ENCODE measurements around the gene PALLD. TPM values are rescaled to one million over a fixed set of nuclear protein-coding genes. Genes with fewer than 3 reads are reported as not detected.

PALLD gene
- total and polyA plus RNA-seq, 2 of the 8 experiments (the other 6 are each of a cell fraction or from before 2014, with no cell fraction given), result 10.5 to 25.0 TPM

DNA sequence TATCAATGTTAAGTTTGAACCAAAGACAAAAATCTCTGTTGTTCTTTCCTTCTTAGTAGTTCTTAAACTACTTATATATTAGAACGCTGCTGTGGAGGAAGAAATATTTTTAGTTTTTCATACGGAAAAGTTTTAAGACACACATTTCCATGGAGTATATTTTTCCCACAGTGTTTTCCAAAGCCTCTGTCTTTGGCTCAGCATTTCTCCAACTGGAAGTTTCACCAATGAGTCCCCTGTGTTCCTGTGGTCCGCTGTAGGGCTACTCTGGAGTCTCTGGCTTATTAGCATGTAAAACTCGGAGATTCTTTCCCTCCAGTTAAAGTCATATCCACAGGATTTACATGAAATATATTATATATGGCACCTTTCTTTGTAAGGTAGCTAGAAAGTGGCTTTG lies 264.2 kb downstream of the PALLD start:
- no peak overlapping the region for H2BK15ac ChIP-seq (ENCODE audit: low read length)
- DNase-seq (ENCODE audit: low read depth in 1 of 2, low spot score in 2 of 2) (no peak), FAIRE-seq (no peak)
- no peaks in the 10 kb centered on the region for H3K79me2 ChIP-seq (ENCODE audit: control insufficient read depth in 1 of 2, insufficient read depth in 2 of 2, low read length in 2 of 2)
- ChIA-PET POLR2A (ENCODE audit: partially characterized antibody) (no interaction called here), CTCF (ENCODE audit: partially characterized antibody) (no interaction called here)
- no peak overlapping the region for H2BK12ac ChIP-seq (ENCODE audit: low read depth, low read length)
- no peak overlapping the region for H4K5ac ChIP-seq (ENCODE audit: insufficient read length, low read depth, low read length)
- no peaks in the 10 kb centered on the region for H3K9me3 ChIP-seq (ENCODE audit: insufficient read depth in 2 of 2, low read depth in 1 of 2, low read length in 1 of 2)
- no peak overlapping the region for H3K56ac ChIP-seq (replicated peaks; ENCODE audit: insufficient read length, low read depth, low read length)
- H3K14ac ChIP-seq (ENCODE audit: insufficient read length), result no peak overlapping the region
- H3K4me3 ChIP-seq (ENCODE audit: extremely low read depth in 1 of 4, insufficient read depth in 2 of 4, low read depth in 3 of 4, low read length in 4 of 4), result no peak overlapping the region
- H3K36me3 ChIP-seq (ENCODE audit: control insufficient read depth in 2 of 4, insufficient read depth in 4 of 4, low read length in 3 of 4), result no peaks in the 10 kb centered on the region
- H3K4me2 ChIP-seq (ENCODE audit: insufficient read depth in 1 of 2, low read depth in 2 of 2, low read length in 2 of 2), result no peak overlapping the region
- H3K27me3 ChIP-seq (replicated peaks in 1 of 4; ENCODE audit: control insufficient read depth in 3 of 4, extremely low read depth in 1 of 4, insufficient read depth in 3 of 4, low read length in 3 of 4), result no peaks in the 10 kb centered on the region
- H2AFZ ChIP-seq (ENCODE audit: low read length), result no peak overlapping the region
- no peaks in the 10 kb centered on the region for H3K79me1 ChIP-seq (ENCODE audit: low read depth, low read length)
- no peak for TF ChIP-seq SP1 (IDR thresholded peaks at IDR 0.05; ENCODE audit: low read depth, low read length)
- no peak for TF ChIP-seq YY1 (IDR thresholded peaks at IDR 0.05; ENCODE audit: low read depth, low read length)
- no peak for TF ChIP-seq RFX5 (IDR thresholded peaks at IDR 0.05; ENCODE audit: borderline replicate concordance, low read depth, low read length)
- TF ChIP-seq TEAD4 (IDR thresholded peaks at IDR 0.05; ENCODE audit: low read depth, low read length), result no peak
- no peak for TF ChIP-seq TAF1 (IDR thresholded peaks at IDR 0.05; ENCODE audit: low read depth, low read length)
- no peak for TF ChIP-seq RAD21 (IDR thresholded peaks at IDR 0.05 in 1 of 2, conservative IDR thresholded peaks at IDR 0.05 in 1 of 2; ENCODE audit: low read depth in 2 of 2, low read length in 2 of 2)
- no peak for TF ChIP-seq EZH2 (IDR thresholded peaks at IDR 0.05; ENCODE audit: low read depth, low read length, severe bottlenecking)
- no peak for TF ChIP-seq ASH2L (IDR thresholded peaks at IDR 0.05; ENCODE audit: low read length)
- TF ChIP-seq CREB1 (IDR thresholded peaks at IDR 0.05), result no peak
- 84% methylated on average over 4 of the region's 4 CpGs; no CpG with 5 or more reads in 1 of the 2 experiments for WGBS, 2 experiments (ENCODE audit: extremely low coverage in 1 of 2, insufficient coverage in 1 of 2, insufficient read length in 1 of 2, insufficient replicate concordance in 2 of 2, low coverage in 1 of 2, low lambda C conversion rate in 2 of 2, missing lambda C conversion rate in 1 of 2)
- H3K4ac ChIP-seq (replicated peaks; ENCODE audit: insufficient read length, low read depth, low read length), result no peak overlapping the region
- H3K23ac ChIP-seq (ENCODE audit: insufficient read length), result no peak overlapping the region
- H4K91ac ChIP-seq (replicated peaks; ENCODE audit: insufficient read length, low read length), result no peak overlapping the region
- no peaks in the 10 kb centered on the region for H3K23me2 ChIP-seq (ENCODE audit: low read depth, low read length)
- H2BK5ac ChIP-seq (ENCODE audit: low read depth, low read length), result no peak overlapping the region
- H3K9ac ChIP-seq (replicated peaks in 1 of 4; ENCODE audit: extremely low read depth in 1 of 4, low read depth in 3 of 4, low read length in 3 of 4), result no peak overlapping the region
- H2BK20ac ChIP-seq (ENCODE audit: low read length), result no peak overlapping the region
- no peaks in the 10 kb centered on the region for H3K4me1 ChIP-seq (replicated peaks in 1 of 4; ENCODE audit: control insufficient read depth in 3 of 4, insufficient read depth in 4 of 4, low read length in 3 of 4)
- no peak overlapping the region for H3K27ac ChIP-seq (ENCODE audit: low read depth, low read length)
- no peaks in the 10 kb centered on the region for H4K20me1 ChIP-seq (replicated peaks in 1 of 2; ENCODE audit: control insufficient read depth in 1 of 2, insufficient read depth in 2 of 2, low read length in 2 of 2)
- no peak overlapping the region for H2AK5ac ChIP-seq (ENCODE audit: low read depth, low read length)
- H4K8ac ChIP-seq (ENCODE audit: extremely low read depth, insufficient read depth, low read length), result no peak overlapping the region
- H2BK120ac ChIP-seq (replicated peaks; ENCODE audit: low read depth, low read length), result no peak overlapping the region
- no peak overlapping the region for H3K18ac ChIP-seq (ENCODE audit: extremely low read depth, low read length)

Data from H1 (cell line).